Memory B cell (primary cell): ENCODE measurements around the gene CLIC1.
A peak's percentile ranks its signal among the peaks of the same experiment; 100 is the strongest.

Experiments used
- ATAC-seq: fragments of 150-1000 bp; cut with Tn5 transposase; 2 replicates; pipeline ENCODE4 v1.10.0; 2021; ENCODE audit warnings: low read depth, mild to moderate bottlenecking, moderate library complexity
- DNase-seq, 2 donors: peaks; one replicate each; pipeline ENCODE4 v3.0.0; 2022; ENCODE audit warnings: low spot score in 2 of 2
- H3K27ac Mint-ChIP-seq: one replicate; pipeline ENCODE4 v1.8.0; 2022; ENCODE audit warnings: mild to moderate bottlenecking, moderate library complexity, mixed read lengths
- H3K27me3 Mint-ChIP-seq: one replicate; pipeline ENCODE4 v1.8.0; 2022; ENCODE audit warnings: mixed read lengths
- H3K36me3 Mint-ChIP-seq: one replicate; pipeline ENCODE4 v1.8.0; 2022; ENCODE audit warnings: mild to moderate bottlenecking, mixed read lengths
- H3K4me1 Mint-ChIP-seq: one replicate; pipeline ENCODE4 v1.8.0; 2022; ENCODE audit warnings: mixed read lengths
- H3K4me3 Mint-ChIP-seq: one replicate; pipeline ENCODE4 v1.8.0; 2022; ENCODE audit warnings: mild to moderate bottlenecking, moderate library complexity, mixed read lengths
- H3K9me3 Mint-ChIP-seq: one replicate; pipeline ENCODE4 v1.8.0; 2022; ENCODE audit warnings: mixed read lengths

The CLIC1 gene

DNA sequence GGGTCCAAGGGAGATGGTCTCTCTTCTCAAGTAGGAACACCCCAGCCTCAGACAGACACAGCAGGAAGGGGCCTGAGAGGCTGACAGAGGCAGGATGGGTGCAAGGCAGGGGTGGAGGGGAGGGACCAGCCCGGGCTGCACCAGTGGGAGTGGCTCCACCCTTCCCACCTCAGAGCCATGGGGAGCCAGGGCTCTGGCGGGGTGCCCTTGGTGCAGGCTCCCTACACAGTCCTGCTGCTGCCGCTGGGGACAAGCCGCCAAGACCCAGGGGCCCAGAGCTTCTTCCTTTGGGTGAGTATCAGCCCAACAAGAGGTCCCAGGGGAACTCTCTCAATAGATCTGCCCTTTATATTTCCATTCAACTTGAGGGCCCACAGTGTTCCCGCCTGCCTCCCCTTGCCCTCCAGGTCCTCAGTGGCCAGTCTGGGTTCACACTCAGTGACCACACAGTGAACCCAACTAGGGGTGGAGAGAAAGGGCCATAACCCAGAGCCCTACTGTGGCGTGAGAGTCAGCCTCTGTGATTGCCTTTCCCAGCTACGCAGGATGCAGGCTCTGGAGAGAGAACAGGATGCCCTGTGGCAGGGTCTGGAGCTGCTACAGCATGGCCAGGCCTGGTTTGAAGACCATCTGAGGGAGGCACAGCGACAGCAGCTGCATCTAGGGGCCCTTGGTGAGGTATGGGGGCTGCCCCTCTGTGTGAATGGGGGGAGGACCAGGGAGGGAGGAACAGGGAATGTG lies 26.7 kb upstream of the CLIC1 start:
- Mint-ChIP-seq H3K9me3 (no peaks in the 10 kb centered on the region), H3K4me3 (no peak overlapping the region), H3K27me3 (no peaks in the 10 kb centered on the region), H3K36me3 (peaks cover 22% of the 10 kb centered on the region), H3K27ac (peak overlapping the region; percentile 1), H3K4me1 (peaks cover 4% of the 10 kb centered on the region)
- ATAC-seq (no peak), DNase-seq (no peak)

DNA sequence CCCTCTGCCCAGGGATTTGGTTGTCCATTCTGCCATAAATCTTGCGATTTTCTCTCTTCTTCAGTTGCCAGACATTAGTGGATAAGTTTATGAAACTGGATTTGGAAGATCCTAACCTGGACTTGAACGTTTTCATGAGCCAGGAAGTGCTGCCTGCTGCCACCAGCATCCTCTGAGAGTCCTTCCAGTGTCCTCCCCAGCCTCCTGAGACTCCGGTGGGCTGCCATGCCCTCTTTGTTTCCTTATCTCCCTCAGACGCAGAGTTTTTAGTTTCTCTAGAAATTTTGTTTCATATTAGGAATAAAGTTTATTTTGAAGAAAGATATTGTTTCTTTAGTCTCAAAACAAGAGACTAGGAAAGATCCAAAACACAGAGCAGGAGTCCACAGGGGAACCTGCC lies 26.0 kb upstream of the CLIC1 start, which contains the start of gene SAPCD1:
Gene SAPCD1 (plus strand): TSS at position 301 of the 400 bp plus-strand sequence. CDS start 399 bp downstream, outside the sequence.
- ATAC-seq (no peak), DNase-seq (no peak)
- Mint-ChIP-seq H3K36me3 (peaks cover 22% of the 10 kb centered on the region), H3K27ac (peak within 1 kb of the TSS; percentile 1), H3K4me3 (no peak within 1 kb of the TSS), H3K4me1 (peaks cover 4% of the 10 kb centered on the region), H3K27me3 (no peaks in the 10 kb centered on the region), H3K9me3 (no peaks in the 10 kb centered on the region)

DNA sequence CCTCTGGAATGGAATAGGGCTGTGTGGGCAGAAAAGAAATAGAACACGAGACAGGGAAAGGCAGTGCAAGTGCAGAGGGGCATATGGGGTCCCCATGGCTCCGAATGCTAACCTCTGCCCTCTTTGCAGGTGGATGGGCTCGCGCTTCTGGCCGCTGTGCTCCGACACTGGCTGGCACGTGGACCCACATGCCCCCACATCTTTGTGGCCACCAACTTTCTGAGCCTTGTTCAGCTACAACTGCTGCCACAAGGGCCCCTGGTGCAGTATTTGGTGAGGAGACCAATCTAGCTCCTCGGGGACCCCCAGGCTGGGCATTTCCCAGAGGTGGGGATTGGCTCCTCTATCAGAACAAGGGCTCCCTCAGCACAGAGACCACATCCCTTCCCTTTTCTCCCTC lies 25.0 kb upstream of the CLIC1 start:
- no peak for ATAC-seq
- no peaks in the 10 kb centered on the region for H3K27me3 Mint-ChIP-seq
- H3K4me1 Mint-ChIP-seq, result peaks cover 4% of the 10 kb centered on the region
- peaks cover 22% of the 10 kb centered on the region for H3K36me3 Mint-ChIP-seq
- H3K9me3 Mint-ChIP-seq, result no peaks in the 10 kb centered on the region
- DNase-seq, result no peak
- H3K27ac Mint-ChIP-seq, result no peak overlapping the region
- H3K4me3 Mint-ChIP-seq, result no peak overlapping the region

DNA sequence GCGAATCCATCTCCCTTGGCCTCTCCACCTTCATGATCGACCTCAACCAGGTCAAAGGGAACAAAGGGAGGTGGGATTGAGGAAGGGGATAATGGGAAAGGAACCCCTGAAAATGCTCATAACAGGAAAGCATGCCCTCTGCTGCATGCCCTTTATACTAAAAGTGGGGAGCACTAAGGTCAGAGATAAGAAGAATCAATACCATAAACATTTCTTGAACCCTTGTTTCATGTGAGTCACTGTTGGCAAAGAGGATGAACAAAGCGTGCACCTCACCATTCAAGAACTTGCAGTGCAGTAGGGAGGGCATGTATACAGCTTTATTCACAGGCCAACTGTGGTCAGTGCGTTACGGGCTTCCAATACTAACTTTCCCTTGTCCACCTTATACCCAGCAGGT lies 24.5 kb upstream of the CLIC1 start:
- DNase-seq (no peak), ATAC-seq (no peak)
- Mint-ChIP-seq H3K27me3 (no peaks in the 10 kb centered on the region), H3K9me3 (no peaks in the 10 kb centered on the region), H3K36me3 (peaks cover 22% of the 10 kb centered on the region), H3K4me3 (no peak overlapping the region), H3K27ac (no peak overlapping the region), H3K4me1 (peaks cover 4% of the 10 kb centered on the region)

DNA sequence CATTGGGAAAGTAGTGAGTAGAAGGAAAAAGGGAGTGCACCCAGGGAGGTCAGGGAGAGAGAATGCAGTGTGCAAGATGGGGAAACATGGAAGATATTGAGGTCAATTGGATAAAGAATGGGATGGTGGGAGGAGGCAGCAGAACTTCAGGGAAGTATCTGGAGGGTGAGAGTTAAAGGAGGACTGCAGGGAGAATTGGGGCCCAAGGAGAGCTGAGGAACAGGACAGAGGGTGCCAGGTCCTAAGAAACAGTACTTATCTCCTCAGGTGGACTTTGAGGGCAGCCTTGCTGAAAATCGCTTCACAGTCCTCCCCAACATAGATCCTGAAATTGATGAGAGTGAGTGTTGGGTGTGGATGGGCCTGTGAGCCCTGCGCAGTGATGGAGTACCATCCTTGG lies 22.0 kb upstream of the CLIC1 start:
- H3K36me3 Mint-ChIP-seq, result peaks cover 16% of the 10 kb centered on the region
- H3K27ac Mint-ChIP-seq, result no peak overlapping the region
- H3K27me3 Mint-ChIP-seq, result no peaks in the 10 kb centered on the region
- H3K4me3 Mint-ChIP-seq, result no peak overlapping the region
- ATAC-seq, result no peak
- no peaks in the 10 kb centered on the region for H3K4me1 Mint-ChIP-seq
- H3K9me3 Mint-ChIP-seq, result no peaks in the 10 kb centered on the region
- DNase-seq, result no peak

DNA sequence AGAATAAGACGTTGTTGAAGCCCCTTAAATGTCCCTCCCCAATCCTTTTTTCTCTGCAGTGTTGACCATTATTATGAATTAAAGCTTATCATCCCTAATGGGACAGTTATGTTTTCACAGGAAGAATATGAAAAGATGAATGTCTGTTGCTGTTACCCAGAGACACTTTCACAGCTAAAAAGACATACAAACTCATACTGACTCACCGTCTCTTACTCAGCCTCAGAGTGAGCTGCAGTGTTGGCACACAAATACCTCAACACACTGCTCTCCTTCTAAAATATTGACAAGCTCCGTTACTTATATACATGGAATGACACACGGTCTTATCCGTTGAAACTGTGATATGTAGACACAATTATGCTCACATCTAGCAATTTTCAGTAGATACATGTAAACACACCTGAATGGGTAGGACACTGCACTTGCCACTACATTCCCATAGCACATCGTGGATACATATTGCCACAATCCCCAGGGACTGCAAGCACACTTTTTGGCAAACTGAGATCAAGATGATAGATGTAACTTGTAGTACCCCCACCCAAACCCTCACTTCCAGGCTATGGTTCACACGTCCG lies 16.5 kb upstream of the CLIC1 start:
- Mint-ChIP-seq H3K27ac (no peak overlapping the region), H3K4me1 (no peaks in the 10 kb centered on the region), H3K36me3 (peaks cover 2% of the 10 kb centered on the region), H3K9me3 (no peaks in the 10 kb centered on the region), H3K27me3 (no peaks in the 10 kb centered on the region), H3K4me3 (no peak overlapping the region)
- ATAC-seq (no peak), DNase-seq (no peak)

DNA sequence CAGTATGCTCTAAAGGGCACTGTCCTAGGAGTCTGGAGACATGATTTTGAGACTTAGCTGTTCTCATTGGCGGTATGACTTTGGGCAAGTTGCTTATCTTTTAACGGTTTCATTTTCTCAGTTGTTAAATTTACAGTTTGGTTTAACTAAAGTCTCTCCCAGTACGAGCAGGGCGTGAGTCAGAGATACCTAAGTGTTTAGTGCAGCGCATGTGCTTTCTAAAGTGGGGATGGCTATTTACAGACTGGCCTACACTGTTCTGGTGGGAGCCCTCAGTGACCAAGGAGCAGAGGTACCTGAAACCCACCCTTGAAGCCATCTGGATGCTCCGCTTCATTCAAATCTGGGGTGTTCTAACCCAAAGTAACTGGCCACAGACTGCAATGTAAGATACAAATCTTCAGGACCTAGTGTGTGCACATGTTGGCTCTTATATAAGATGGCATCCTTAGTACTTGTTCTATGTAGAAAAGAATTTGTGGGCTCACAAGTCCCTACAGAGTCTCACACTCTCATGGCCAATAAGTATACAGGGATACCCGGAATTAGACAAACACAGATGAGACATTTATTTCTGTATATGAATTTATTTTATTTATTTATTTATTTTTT lies 14.2 kb upstream of the CLIC1 start:
- DNase-seq, result no peak
- no peak for ATAC-seq
- Mint-ChIP-seq H3K4me3 (no peak overlapping the region), H3K36me3 (peaks cover 5% of the 10 kb centered on the region), H3K9me3 (no peaks in the 10 kb centered on the region), H3K4me1 (peaks cover 3% of the 10 kb centered on the region), H3K27ac (no peak overlapping the region), H3K27me3 (no peaks in the 10 kb centered on the region)

DNA sequence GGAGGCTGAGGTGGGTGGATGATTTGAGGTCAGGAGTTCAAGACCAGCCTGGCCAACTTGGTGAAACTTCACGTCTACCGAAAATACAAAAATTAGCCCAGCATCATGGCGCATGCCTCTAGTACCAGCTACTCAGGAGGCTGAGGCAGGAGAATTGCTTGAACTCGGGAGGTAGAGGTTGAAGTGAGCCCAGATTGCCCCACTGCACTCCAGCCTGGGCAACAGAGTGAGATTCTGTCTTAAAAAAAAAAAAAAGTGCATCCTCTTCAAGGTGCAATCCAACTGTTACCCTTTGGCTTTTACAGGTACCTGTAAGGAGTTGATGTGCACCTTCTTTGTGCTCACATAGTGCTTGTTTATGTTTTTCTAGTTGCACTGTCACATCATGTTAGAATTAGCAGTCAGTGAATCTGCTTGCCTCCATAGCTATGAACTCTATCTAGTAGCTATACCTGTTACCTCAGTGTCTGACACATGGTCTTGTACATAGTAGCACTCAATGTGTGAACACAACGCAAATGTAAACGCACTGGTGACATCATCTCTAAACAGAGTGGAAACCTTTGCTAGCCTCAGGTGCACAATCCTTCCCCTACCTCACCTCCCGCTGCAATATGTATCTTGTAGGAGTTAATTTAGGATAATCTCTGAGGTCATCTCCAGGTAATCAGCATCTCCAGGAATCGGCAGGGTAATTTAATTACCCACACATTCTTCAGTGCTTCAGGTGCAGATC lies 13.1 kb upstream of the CLIC1 start:
- no peak overlapping the region for H3K27ac Mint-ChIP-seq
- H3K4me3 Mint-ChIP-seq, result no peak overlapping the region
- H3K9me3 Mint-ChIP-seq, result no peaks in the 10 kb centered on the region
- H3K36me3 Mint-ChIP-seq, result peaks cover 7% of the 10 kb centered on the region
- DNase-seq (no peak), ATAC-seq (no peak)
- no peaks in the 10 kb centered on the region for H3K27me3 Mint-ChIP-seq
- H3K4me1 Mint-ChIP-seq, result peaks cover 5% of the 10 kb centered on the region

DNA sequence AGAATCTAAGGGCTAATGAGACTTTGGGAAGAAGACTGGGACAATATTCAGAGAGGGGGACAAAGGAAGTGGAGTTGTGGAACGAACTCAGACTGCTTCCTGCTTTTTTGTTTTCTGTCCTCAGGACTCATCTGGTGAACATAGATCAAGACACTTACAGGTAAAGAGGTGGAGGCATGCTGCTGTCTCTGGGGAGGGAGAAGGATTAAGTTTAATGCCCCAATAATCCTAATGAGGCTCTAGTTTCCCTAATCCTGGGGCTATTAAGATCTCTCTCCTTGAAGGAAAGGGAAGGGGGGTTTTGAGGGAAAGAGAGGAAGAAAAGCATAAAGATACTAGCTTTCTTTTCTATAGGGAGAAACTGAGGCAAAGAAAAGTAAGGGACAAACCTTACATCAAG lies 8.1 kb upstream of the CLIC1 start:
- no peaks in the 10 kb centered on the region for H3K9me3 Mint-ChIP-seq
- DNase-seq (no peak), ATAC-seq (no peak)
- H3K27me3 Mint-ChIP-seq, result no peaks in the 10 kb centered on the region
- no peak overlapping the region for H3K27ac Mint-ChIP-seq
- H3K4me3 Mint-ChIP-seq, result no peak overlapping the region
- H3K4me1 Mint-ChIP-seq, result peaks cover 19% of the 10 kb centered on the region
- H3K36me3 Mint-ChIP-seq, result peaks cover 5% of the 10 kb centered on the region

DNA sequence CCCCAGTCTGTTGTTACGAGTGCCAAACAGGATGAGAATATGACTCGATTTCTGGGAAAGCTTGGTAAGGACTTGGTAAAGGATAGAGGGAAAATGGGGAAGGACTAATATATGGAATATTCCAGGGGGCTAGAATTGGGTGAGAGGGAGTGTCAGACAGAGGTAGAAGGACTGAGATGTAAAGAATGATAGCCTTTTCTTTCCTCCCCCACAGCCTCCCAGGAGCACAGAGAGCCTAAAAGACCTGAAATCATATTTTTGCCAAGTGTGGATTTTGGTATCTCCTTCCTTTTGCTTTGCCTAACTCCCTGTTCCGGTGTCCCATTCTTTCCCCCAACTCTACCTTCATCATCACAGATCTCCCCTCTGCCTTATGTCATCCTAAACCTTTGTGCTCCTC lies 6.6 kb upstream of the CLIC1 start:
- ATAC-seq (no peak), DNase-seq (no peak)
- H3K27me3 Mint-ChIP-seq, result no peaks in the 10 kb centered on the region
- peaks cover 33% of the 10 kb centered on the region for H3K4me1 Mint-ChIP-seq
- no peak overlapping the region for H3K4me3 Mint-ChIP-seq
- H3K9me3 Mint-ChIP-seq, result no peaks in the 10 kb centered on the region
- peak overlapping the region; percentile 32 for H3K27ac Mint-ChIP-seq
- peaks cover 5% of the 10 kb centered on the region for H3K36me3 Mint-ChIP-seq

DNA sequence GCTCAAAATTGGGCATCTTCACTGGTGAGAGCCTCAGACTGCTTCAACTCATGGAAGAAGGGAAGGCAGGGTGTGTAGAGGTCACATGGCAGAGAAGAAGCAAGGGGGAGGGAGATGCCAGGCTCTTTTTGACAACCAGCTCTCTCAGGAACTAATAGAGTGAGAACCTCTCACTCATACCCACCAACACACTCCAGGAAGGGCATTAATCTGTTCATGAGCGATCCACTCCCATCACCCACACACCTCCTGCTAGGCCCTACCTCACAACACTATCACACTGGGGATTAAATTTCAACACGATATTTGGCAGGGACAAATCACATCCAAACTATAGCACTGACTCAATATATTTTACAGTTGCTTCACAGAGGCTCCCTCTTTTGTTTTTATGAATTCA lies 5.5 kb upstream of the CLIC1 start:
- H3K9me3 Mint-ChIP-seq, result no peaks in the 10 kb centered on the region
- no peak overlapping the region for H3K27ac Mint-ChIP-seq
- no peaks in the 10 kb centered on the region for H3K27me3 Mint-ChIP-seq
- H3K4me1 Mint-ChIP-seq, result peaks cover 40% of the 10 kb centered on the region
- DNase-seq, result no peak
- H3K36me3 Mint-ChIP-seq, result peaks cover 2% of the 10 kb centered on the region
- ATAC-seq, result no peak
- H3K4me3 Mint-ChIP-seq, result peak overlapping the region; percentile 6

DNA sequence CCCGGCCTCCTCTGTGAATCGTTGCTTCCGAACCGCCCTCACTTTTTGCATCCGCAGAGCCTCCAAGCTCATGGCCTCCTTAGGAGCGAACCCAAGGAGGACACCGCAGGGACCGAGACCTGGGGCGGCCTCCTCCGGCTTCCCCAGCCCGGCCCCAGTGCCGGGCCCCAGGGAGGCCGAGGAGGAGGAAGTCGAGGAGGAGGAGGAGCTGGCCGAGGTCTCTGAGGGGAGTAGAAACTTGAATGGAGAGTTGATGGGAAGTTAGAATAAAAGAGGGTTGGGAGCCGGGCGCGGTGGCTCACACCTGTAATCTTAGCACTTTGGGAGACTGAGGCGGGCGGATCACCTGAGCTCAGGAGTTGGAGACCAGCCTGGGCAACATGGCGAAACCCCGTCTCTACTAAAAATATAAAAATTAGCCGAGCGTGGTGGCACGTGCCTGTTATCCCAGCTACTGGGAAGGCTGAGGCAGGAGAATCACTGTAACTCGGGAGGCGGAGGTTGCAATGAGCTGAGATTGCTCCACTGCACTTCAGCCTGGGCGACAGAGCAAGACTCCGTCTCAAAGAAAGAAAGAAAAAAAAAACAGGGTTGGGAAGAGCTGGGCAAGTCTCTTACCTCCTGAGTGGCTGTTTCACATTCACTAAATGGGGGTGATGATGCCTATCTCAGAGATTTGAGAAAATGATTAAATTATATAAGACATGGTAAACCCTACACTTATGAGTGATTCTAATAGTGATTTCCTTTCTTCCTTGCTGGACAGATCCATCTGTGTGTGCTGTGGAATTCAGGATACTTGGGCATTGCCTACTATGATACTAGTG lies 4.3 kb upstream of the CLIC1 start:
- peaks cover 4% of the 10 kb centered on the region for H3K36me3 Mint-ChIP-seq
- peak overlapping the region; percentile 95 for H3K4me3 Mint-ChIP-seq
- no peak for DNase-seq
- H3K4me1 Mint-ChIP-seq, result peaks cover 44% of the 10 kb centered on the region
- peak; percentile 1 for ATAC-seq
- peak overlapping the region; percentile 97 for H3K27ac Mint-ChIP-seq
- no peaks in the 10 kb centered on the region for H3K9me3 Mint-ChIP-seq
- no peaks in the 10 kb centered on the region for H3K27me3 Mint-ChIP-seq

DNA sequence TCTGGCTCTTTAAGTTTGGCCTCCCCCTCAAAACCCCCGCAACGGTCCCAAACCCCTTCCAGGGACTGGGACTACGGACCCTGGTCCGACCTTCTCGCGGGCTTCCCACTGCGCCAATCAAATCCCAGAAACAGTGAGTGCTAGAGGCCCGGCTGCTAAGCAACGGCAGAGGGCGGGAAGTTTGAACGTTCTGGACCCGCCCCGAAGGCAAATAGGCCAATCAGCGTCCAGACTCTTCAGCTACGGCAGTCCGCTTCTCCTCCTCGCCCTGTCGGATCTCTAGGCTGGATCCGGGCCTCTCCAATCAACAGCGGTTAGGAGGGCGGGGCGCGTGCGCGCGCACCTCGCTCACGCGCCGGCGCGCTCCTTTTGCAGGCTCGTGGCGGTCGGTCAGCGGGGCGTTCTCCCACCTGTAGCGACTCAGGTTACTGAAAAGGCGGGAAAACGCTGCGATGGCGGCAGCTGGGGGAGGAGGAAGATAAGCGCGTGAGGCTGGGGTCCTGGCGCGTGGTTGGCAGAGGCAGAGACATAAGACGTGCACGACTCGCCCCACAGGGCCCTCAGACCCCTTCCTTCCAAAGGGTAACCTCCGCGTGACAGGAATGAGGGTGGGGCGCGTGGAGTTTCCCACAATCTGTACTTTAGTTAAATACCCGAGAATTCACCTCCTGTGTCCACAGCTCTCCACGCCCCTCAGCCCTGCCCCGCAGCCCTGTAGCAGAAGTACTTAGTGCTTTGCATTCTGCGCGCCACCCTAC lies 3.5 kb upstream of the CLIC1 start, which contains the start of gene MSH5:
Gene MSH5 (plus strand): TSS at position 367 of the 758 bp plus-strand sequence. CDS start 462 bp downstream, outside the sequence.
- H3K4me3 Mint-ChIP-seq, result peak within 1 kb of the TSS; percentile 100
- no peaks in the 10 kb centered on the region for H3K9me3 Mint-ChIP-seq
- peaks cover 7% of the 10 kb centered on the region for H3K36me3 Mint-ChIP-seq
- DNase-seq (peak; percentile 89 to 93), ATAC-seq (peak; percentile 84)
- peak within 1 kb of the TSS; percentile 97 for H3K27ac Mint-ChIP-seq
- H3K4me1 Mint-ChIP-seq, result peaks cover 45% of the 10 kb centered on the region
- no peaks in the 10 kb centered on the region for H3K27me3 Mint-ChIP-seq
